CD4-positive, alpha-beta memory T cell (primary cell): ENCODE data around the gene ARHGAP6. TPM values are rescaled to one million over a fixed set of nuclear protein-coding genes. Genes with fewer than 3 reads are reported as not detected.
"Not testable (repeated sequence)": the region's sequence is repeated elsewhere in the genome, so short reads cannot be mapped to it uniquely, and the experiment has no call there.

ENCODE experiments used
- CTCF ChIA-PET: fragments of 350-600 bp; sonication (Branson Sonifier 250); formaldehyde crosslinking; loops from one replicate; lab custom pipeline; 2021; ENCODE audit warnings: inconsistent platforms; ENCODE audit not compliant: partially characterized antibody; lab: Charles Lee
- POLR2A ChIA-PET: fragments of 350-600 bp; sonication (Branson Sonifier 250); formaldehyde crosslinking; loops from one replicate; lab custom pipeline; 2021; ENCODE audit not compliant: partially characterized antibody; lab: Charles Lee
- DNase-seq, 5 donors: peaks; one replicate each; pipeline versions ENCODE4 v3.0.0 to v3.0.0-alpha.2; 2020 to 2022; ENCODE audit warnings: mixed read lengths in 1 of 5
- H3K27ac ChIP-seq: one replicate; pipeline ENCODE4 v1.7.0; 2013; ENCODE audit warnings: low read depth, low read length
- H3K27me3 ChIP-seq: 2 replicates; pipeline ENCODE4 v1.7.0; 2013; ENCODE audit warnings: mild to moderate bottlenecking, low read length, moderate library complexity; ENCODE audit not compliant: insufficient read depth
- H3K36me3 ChIP-seq: 2 replicates; pipeline ENCODE4 v1.7.0; 2013; ENCODE audit warnings: mild to moderate bottlenecking, low read length, moderate library complexity; ENCODE audit not compliant: insufficient read depth
- H3K4me1 ChIP-seq: 2 replicates; pipeline ENCODE4 v1.7.0; 2013; ENCODE audit warnings: mild to moderate bottlenecking, low read length, moderate library complexity; ENCODE audit not compliant: insufficient read depth
- H3K4me3 ChIP-seq, 2 donors: one replicate each; pipeline ENCODE4 v1.7.0; 2013; ENCODE audit warnings: low read length in 2 of 2, mild to moderate bottlenecking in 1 of 2
- H3K9me3 ChIP-seq, 2 donors: one replicate each; pipeline ENCODE4 v1.7.0; 2013; ENCODE audit warnings: low read length in 2 of 2, control low read depth in 1 of 2; ENCODE audit not compliant: control insufficient read depth in 1 of 2
- H3K27ac Mint-ChIP-seq, 7 donors: one replicate each; pipeline ENCODE4 v1.8.0; 2020 to 2021; ENCODE audit warnings: mixed read lengths in 7 of 7, mild to moderate bottlenecking in 6 of 7, inconsistent platforms in 3 of 7, moderate library complexity in 3 of 7
- H3K27me3 Mint-ChIP-seq, 2 donors: one replicate each; pipeline ENCODE4 v1.8.0; 2020 to 2021; ENCODE audit warnings: mixed read lengths in 2 of 2
- H3K36me3 Mint-ChIP-seq, 2 donors: one replicate each; pipeline ENCODE4 v1.8.0; 2020 to 2021; ENCODE audit warnings: mixed read lengths in 2 of 2, inconsistent platforms in 1 of 2, mild to moderate bottlenecking in 1 of 2
- H3K4me1 Mint-ChIP-seq, 4 donors: one replicate each; pipeline ENCODE4 v1.8.0; 2020 to 2021; ENCODE audit warnings: mixed read lengths in 4 of 4, mild to moderate bottlenecking in 1 of 4
- H3K4me3 Mint-ChIP-seq, 8 donors: one replicate each; pipeline ENCODE4 v1.8.0; 2020 to 2021; ENCODE audit warnings: mixed read lengths in 8 of 8, mild to moderate bottlenecking in 7 of 8, moderate library complexity in 6 of 8, inconsistent platforms in 3 of 8
- H3K9me3 Mint-ChIP-seq, 8 donors: one replicate each; pipeline ENCODE4 v1.8.0; 2020 to 2021; ENCODE audit warnings: mixed read lengths in 8 of 8, mild to moderate bottlenecking in 5 of 8, inconsistent platforms in 3 of 8, moderate library complexity in 1 of 8
- intact Hi-C: fragments of 100-400 bp; cut with micrococcal nuclease; formaldehyde crosslinking; loops from one replicate; pipeline ENCODE4 v1.15.1; 2023
- polyA plus RNA-seq, 2 donors: library from polyadenylated mRNA; unstranded; fragments of 300-500 nt; fragmentation: Illumina TruSeq; gene quantifications; one replicate each; pipeline ENCODE4 v1.2.3, GENCODE V29; 2021
- total RNA-seq, 2 experiments: library from RNA; stranded (reverse); gene quantifications; one replicate each; pipeline ENCODE4 v1.2.3, GENCODE V29; 2021

Gene ARHGAP6
- total and polyA plus RNA-seq, 4 experiments from 2014 or later = not detected

GRCh38 chrX:11591723-11592346 is 73.9 kb downstream of the ARHGAP6 start:
- Mint-ChIP-seq H3K4me3 (no peak overlapping the region), H3K27ac (no peak overlapping the region), H3K27me3 (peaks cover 3 to 5% of the 10 kb centered on the region in 2 donors), H3K36me3 (no peaks in the 10 kb centered on the region), H3K4me1 (peaks cover 1 to 8% (median 4%) of the 10 kb centered on the region in 4 donors), H3K9me3 (peaks cover 0 to 1% (median 0%) of the 10 kb centered on the region in 8 donors)
- H3K9me3 ChIP-seq = no peaks in the 10 kb centered on the region
- DNase-seq = no peak
- H3K27me3 ChIP-seq = no peaks in the 10 kb centered on the region
- CTCF ChIA-PET = no interaction called here
- no peaks in the 10 kb centered on the region for H3K4me1 ChIP-seq
- H3K36me3 ChIP-seq = no peaks in the 10 kb centered on the region
- POLR2A ChIA-PET = no interaction called here
- intact Hi-C loops = no loop called here
- H3K27ac ChIP-seq = no peak overlapping the region
- H3K4me3 ChIP-seq = no peak overlapping the region

DNA sequence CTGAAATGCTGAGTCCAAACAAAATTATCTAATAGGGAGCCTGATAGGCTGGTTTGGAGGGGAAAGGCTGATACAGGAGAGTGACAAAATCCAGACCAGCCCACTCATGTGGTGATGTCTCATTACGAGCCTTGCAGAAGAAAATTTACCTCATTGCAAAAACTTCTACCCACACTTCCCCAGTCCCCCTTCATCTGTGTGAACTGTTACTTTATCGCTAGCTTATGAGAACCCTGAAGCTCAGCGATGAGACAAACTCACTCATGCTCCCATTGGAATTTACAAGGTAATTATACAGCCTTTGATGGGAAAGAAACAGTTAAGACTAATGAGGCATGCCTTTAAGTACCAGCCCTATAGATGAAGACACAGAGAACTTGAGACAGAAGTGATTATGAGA is 76.1 kb downstream of the ARHGAP6 start:
- Histone ChIP-seq H3K4me1 (no peaks in the 10 kb centered on the region), H3K4me3 (no peak overlapping the region), H3K36me3 (no peaks in the 10 kb centered on the region), H3K27ac (no peak overlapping the region), H3K27me3 (no peaks in the 10 kb centered on the region), H3K9me3 (no peaks in the 10 kb centered on the region)
- no peaks in the 10 kb centered on the region for H3K36me3 Mint-ChIP-seq
- H3K27ac Mint-ChIP-seq = no peak overlapping the region
- no peak overlapping the region for H3K4me3 Mint-ChIP-seq
- intact Hi-C loops = no loop called here
- ChIA-PET CTCF (no interaction called here), POLR2A (no interaction called here)
- H3K4me1 Mint-ChIP-seq = peaks cover 1 to 8% (median 4%) of the 10 kb centered on the region in 4 donors
- H3K27me3 Mint-ChIP-seq = peaks cover 3 to 5% of the 10 kb centered on the region in 2 donors
- no peak for DNase-seq
- H3K9me3 Mint-ChIP-seq = peaks cover 0 to 2% (median 0%) of the 10 kb centered on the region in 8 donors

GRCh38 chrX:11588097-11588496 is 77.6 kb downstream of the ARHGAP6 start:
- no peaks in the 10 kb centered on the region for H3K27me3 ChIP-seq
- no peaks in the 10 kb centered on the region for H3K4me1 ChIP-seq
- no peaks in the 10 kb centered on the region for H3K9me3 ChIP-seq
- no peaks in the 10 kb centered on the region for H3K36me3 Mint-ChIP-seq
- H3K4me1 Mint-ChIP-seq = peaks cover 1 to 8% (median 4%) of the 10 kb centered on the region in 4 donors
- H3K27me3 Mint-ChIP-seq = peaks cover 3 to 5% of the 10 kb centered on the region in 2 donors
- no peak overlapping the region for H3K27ac Mint-ChIP-seq
- POLR2A ChIA-PET = no interaction called here
- intact Hi-C loops = no loop called here
- no peak overlapping the region for H3K4me3 Mint-ChIP-seq
- H3K27ac ChIP-seq = no peak overlapping the region
- no peak overlapping the region for H3K4me3 ChIP-seq
- CTCF ChIA-PET = no interaction called here
- no peaks in the 10 kb centered on the region for H3K36me3 ChIP-seq
- peaks cover 0 to 2% (median 0%) of the 10 kb centered on the region in 8 donors for H3K9me3 Mint-ChIP-seq
- DNase-seq = no peak

GRCh38 chrX:11585174-11585573 is 80.5 kb downstream of the ARHGAP6 start:
- POLR2A ChIA-PET = no interaction called here
- CTCF ChIA-PET = interaction anchor here (1.2 kb wide), 1 partner anchor 9 kb away, joined by 3 read pairs; no protein-coding TSS in a partner anchor
- H3K9me3 Mint-ChIP-seq = peaks cover 0 to 2% (median 0%) of the 10 kb centered on the region in 8 donors

GRCh38 chrX:11580789-11581188 is 84.9 kb downstream of the ARHGAP6 start:
- CTCF ChIA-PET = no interaction called here
- Histone ChIP-seq H3K27ac (no peak overlapping the region), H3K27me3 (no peaks in the 10 kb centered on the region), H3K4me3 (no peak overlapping the region), H3K9me3 (no peaks in the 10 kb centered on the region), H3K4me1 (no peaks in the 10 kb centered on the region), H3K36me3 (no peaks in the 10 kb centered on the region)
- Mint-ChIP-seq H3K27me3 (peaks cover 0 to 3% of the 10 kb centered on the region in 2 donors), H3K27ac (no peak overlapping the region), H3K36me3 (no peaks in the 10 kb centered on the region), H3K9me3 (peaks cover 0 to 3% (median 0%) of the 10 kb centered on the region in 8 donors), H3K4me3 (no peak overlapping the region), H3K4me1 (no peaks in the 10 kb centered on the region)
- no peak for DNase-seq
- POLR2A ChIA-PET = no interaction called here
- intact Hi-C loops = no loop called here

More at GRCh38 chrX:11585174-11585573, 80.5 kb downstream of the ARHGAP6 start:
- no peak for DNase-seq
- Histone ChIP-seq H3K4me1 (no peaks in the 10 kb centered on the region), H3K36me3 (no peaks in the 10 kb centered on the region), H3K4me3 (no peak overlapping the region), H3K27me3 (no peaks in the 10 kb centered on the region), H3K27ac (no peak overlapping the region), H3K9me3 (no peaks in the 10 kb centered on the region)
- Mint-ChIP-seq H3K27ac (no peak overlapping the region), H3K36me3 (no peaks in the 10 kb centered on the region), H3K27me3 (peaks cover 3 to 5% of the 10 kb centered on the region in 2 donors), H3K4me1 (no peaks in the 10 kb centered on the region), H3K4me3 (no peak overlapping the region)
- intact Hi-C loops = no loop called here

DNA sequence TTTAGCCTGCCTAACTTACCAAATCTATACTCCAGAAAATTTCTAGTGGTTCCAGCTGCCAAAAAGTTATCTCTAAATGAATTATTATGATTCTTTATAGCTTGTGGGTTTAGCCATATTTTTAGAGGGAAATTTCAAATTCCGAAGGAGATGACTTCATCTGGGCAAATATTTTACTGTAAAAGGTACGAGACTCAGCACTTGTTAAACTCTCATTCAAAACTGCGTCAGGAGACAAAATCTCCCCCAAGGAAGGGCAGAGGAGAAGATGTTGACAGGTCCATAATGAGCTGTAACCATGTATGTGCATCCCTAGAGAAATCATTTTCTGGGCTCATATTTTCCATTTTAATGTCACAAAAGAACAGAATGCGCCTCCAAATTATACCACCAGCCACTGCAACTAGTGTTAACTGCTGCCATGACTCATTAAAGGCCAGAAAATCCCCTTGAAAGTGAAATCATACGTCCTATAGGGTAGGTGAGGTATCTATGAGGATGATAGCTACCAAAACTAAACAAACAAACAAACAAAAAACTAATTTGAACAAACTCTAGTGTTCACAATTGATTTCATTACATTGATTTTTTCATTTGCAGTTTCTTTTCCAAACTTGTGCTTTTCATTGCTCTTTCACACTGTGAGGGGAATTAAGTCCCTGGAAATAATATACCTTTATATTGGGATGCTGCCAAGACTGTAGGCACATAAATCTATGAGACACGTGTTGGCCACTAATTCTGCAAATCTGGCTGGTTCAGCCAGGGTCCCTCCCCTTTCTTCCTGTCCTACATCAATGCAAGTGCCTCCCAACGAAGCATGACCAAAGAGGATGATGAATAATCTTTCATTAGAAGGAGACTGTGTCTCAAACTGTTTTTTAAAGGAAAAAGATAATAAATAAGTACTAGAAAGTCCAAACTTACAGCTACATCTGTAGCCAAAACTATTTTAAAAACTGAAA is 85.8 kb downstream of the ARHGAP6 start:
- Histone ChIP-seq H3K27ac (no peak overlapping the region), H3K9me3 (no peaks in the 10 kb centered on the region), H3K36me3 (no peaks in the 10 kb centered on the region), H3K27me3 (no peaks in the 10 kb centered on the region), H3K4me3 (no peak overlapping the region), H3K4me1 (no peaks in the 10 kb centered on the region)
- Mint-ChIP-seq H3K36me3 (no peaks in the 10 kb centered on the region), H3K4me1 (no peaks in the 10 kb centered on the region), H3K9me3 (peaks cover 0 to 3% (median 0%) of the 10 kb centered on the region in 8 donors), H3K4me3 (no peak overlapping the region), H3K27ac (no peak overlapping the region), H3K27me3 (peaks cover 0 to 3% of the 10 kb centered on the region in 2 donors)
- no peak for DNase-seq
- CTCF ChIA-PET = interaction anchor here (1.0 kb wide), 1 partner anchor 10 kb away, joined by 3 read pairs; no protein-coding TSS in a partner anchor
- intact Hi-C loops = no loop called here
- POLR2A ChIA-PET = no interaction called here

DNA sequence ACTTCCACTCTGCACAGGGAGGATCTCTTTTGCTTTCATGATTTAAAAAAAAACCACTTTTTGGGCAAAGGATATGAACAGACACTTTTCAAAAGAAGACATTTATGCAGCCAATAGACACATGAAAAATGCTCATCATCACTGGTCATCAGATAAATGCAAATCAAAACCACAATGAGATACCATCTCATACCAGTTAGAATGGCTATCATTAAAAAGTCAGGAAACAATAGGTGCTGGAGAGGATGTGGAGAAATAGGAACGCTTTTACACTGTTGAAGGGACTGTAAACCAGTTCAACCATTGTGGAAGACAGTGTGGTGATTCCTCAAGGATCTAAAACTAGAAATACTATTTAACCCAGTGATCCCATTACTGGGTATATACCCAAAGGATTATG is 87.4 kb downstream of the ARHGAP6 start:
- H3K27me3 ChIP-seq, DNase-seq, H3K4me3 Mint-ChIP-seq, intact Hi-C loops, H3K9me3 Mint-ChIP-seq, H3K27ac ChIP-seq, H3K27me3 Mint-ChIP-seq, CTCF ChIA-PET, H3K4me1 ChIP-seq, H3K27ac Mint-ChIP-seq, H3K4me3 ChIP-seq, H3K36me3 ChIP-seq, H3K9me3 ChIP-seq, POLR2A ChIA-PET, H3K4me1 Mint-ChIP-seq, H3K36me3 Mint-ChIP-seq: not testable (repeated sequence)
